ENCODE measurements around the gene MEIS3. TPM values are rescaled to one million over a fixed set of nuclear protein-coding genes. Genes with fewer than 3 reads are reported as not detected.
"Not testable (repeated sequence)": the region's sequence is repeated elsewhere in the genome, so short reads cannot be mapped to it uniquely, and the experiment has no call there.

The MEIS3 gene
- polyA plus RNA-seq, 1 of the 3 experiments (the other 2 are of a cell fraction) = 69.8 TPM

DNA sequence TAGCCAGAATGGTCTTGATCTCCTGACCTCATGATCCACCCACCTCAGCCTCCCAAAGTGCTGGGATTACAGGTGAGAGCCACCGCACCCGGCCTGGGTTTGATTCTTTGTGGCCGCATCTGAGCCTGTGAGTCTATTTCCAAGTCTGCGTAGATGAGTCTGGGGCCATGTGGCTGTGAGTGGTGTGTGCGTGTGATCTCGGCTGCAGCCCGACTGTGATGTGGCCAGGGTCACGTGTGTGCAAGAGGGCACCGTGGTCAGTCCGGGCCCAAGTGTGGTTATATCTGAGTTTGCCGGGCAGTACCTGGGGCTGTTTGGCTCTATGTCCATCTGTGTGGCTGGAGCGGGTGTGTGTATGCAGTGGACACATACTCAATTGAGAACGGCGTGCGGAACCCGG lies 5.4 kb downstream of the MEIS3 start:
- peaks cover 4 to 12% of the 10 kb centered on the region in 2 experiments; a peak in 1 of 4 replicates for H3K4me1 ChIP-seq (ENCODE audit: control insufficient read depth in 1 of 2, insufficient read depth in 2 of 2, low read depth in 1 of 2, low read length in 1 of 2)
- no peak overlapping the region for H3K4me2 ChIP-seq
- H3F3A ChIP-seq (replicated peaks; ENCODE audit: insufficient read depth) = peaks cover 9% of the 10 kb centered on the region
- no peaks in the 10 kb centered on the region for H3K9me3 ChIP-seq
- ChIA-PET POLR2A (no interaction called here), CTCF (interaction anchor here (0.6 to 2.9 kb wide), 4 partner anchors 22 to 130 kb away, joined by 3 to 12 read pairs (median 8); no protein-coding TSS in a partner anchor)
- TF ChIP-seq RFX5 (IDR thresholded peaks at IDR 0.05; ENCODE audit: low read length) = no peak
- TF ChIP-seq YY1 (IDR thresholded peaks at IDR 0.05; ENCODE audit: low read depth) = no peak
- TF ChIP-seq TAF1 (IDR thresholded peaks at IDR 0.05; ENCODE audit: borderline replicate concordance, low read depth, low read length) = no peak
- TF ChIP-seq, protein P1, sequence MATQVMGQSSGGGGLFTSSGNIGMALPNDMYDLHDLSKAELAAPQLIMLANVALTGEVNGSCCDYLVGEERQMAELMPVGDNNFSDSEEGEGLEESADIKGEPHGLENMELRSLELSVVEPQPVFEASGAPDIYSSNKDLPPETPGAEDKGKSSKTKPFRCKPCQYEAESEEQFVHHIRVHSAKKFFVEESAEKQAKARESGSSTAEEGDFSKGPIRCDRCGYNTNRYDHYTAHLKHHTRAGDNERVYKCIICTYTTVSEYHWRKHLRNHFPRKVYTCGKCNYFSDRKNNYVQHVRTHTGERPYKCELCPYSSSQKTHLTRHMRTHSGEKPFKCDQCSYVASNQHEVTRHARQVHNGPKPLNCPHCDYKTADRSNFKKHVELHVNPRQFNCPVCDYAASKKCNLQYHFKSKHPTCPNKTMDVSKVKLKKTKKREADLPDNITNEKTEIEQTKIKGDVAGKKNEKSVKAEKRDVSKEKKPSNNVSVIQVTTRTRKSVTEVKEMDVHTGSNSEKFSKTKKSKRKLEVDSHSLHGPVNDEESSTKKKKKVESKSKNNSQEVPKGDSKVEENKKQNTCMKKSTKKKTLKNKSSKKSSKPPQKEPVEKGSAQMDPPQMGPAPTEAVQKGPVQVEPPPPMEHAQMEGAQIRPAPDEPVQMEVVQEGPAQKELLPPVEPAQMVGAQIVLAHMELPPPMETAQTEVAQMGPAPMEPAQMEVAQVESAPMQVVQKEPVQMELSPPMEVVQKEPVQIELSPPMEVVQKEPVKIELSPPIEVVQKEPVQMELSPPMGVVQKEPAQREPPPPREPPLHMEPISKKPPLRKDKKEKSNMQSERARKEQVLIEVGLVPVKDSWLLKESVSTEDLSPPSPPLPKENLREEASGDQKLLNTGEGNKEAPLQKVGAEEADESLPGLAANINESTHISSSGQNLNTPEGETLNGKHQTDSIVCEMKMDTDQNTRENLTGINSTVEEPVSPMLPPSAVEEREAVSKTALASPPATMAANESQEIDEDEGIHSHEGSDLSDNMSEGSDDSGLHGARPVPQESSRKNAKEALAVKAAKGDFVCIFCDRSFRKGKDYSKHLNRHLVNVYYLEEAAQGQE (IDR thresholded peaks at IDR 0.05; ENCODE audit: low read depth, low read length) = no peak
- TF ChIP-seq, protein P2, sequence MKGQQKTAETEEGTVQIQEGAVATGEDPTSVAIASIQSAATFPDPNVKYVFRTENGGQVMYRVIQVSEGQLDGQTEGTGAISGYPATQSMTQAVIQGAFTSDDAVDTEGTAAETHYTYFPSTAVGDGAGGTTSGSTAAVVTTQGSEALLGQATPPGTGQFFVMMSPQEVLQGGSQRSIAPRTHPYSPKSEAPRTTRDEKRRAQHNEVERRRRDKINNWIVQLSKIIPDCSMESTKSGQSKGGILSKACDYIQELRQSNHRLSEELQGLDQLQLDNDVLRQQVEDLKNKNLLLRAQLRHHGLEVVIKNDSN (IDR thresholded peaks at IDR 0.05; ENCODE audit: borderline replicate concordance, low read depth) = no peak
- no peak for TF ChIP-seq FOXJ3 (CRISPR knock-in tag; IDR thresholded peaks at IDR 0.05)
- peaks cover 25% of the 10 kb centered on the region for H4K20me1 ChIP-seq (ENCODE audit: insufficient read depth)
- no peak overlapping the region for H3K27ac ChIP-seq (ENCODE audit: low read depth in 2 of 2, low read length in 1 of 2)
- H3K4me3 ChIP-seq (ENCODE audit: low read depth in 2 of 2, low read length in 1 of 2) = no peak overlapping the region
- H3K36me3 ChIP-seq (replicated peaks in 1 of 2; ENCODE audit: control insufficient read depth in 1 of 2, insufficient read depth in 2 of 2, low read length in 1 of 2) = peaks cover 5 to 7% of the 10 kb centered on the region in 2 experiments
- WGBS (ENCODE audit: low lambda C conversion rate) = 98% methylated on average over 16 of the region's 16 CpGs
- DNase-seq = no peak
- H3K27me3 ChIP-seq (ENCODE audit: insufficient read depth) = no peaks in the 10 kb centered on the region
- no peak overlapping the region for H2AFZ ChIP-seq (ENCODE audit: low read depth)
- no peak overlapping the region for H3K9ac ChIP-seq
- peaks cover 21% of the 10 kb centered on the region for H3K79me2 ChIP-seq (ENCODE audit: insufficient read depth)
- no peaks in the 10 kb centered on the region for H3K9me2 ChIP-seq

DNA sequence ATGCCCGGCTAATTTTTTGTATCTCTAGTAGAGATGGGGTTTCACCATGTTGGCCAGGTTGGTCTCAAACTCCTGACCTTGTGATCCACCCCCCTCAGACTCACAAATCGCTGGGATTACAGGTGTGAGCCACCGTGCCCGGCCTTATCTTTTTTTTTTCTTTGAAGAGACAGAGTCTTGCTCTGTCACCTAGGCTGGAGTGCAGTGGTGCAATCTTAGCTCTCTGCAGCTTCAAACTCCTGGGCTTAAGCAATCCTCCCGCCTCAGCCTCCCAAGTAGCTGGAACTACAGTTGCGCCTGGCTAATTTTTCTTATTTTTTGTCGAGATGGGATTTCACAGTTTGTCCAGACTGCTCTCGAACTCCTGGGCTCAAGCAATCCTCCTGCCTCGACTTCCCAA lies 7.6 kb downstream of the MEIS3 start:
- H3K4me2 ChIP-seq; H3K79me2 ChIP-seq (ENCODE audit: insufficient read depth); H3K9me3 ChIP-seq; H3K9me2 ChIP-seq; H2AFZ ChIP-seq (ENCODE audit: low read depth); H3F3A ChIP-seq (replicated peaks; ENCODE audit: insufficient read depth); H3K4me3 ChIP-seq (ENCODE audit: low read depth in 2 of 2, low read length in 1 of 2); H4K20me1 ChIP-seq (ENCODE audit: insufficient read depth); H3K27me3 ChIP-seq (ENCODE audit: insufficient read depth); H3K4me1 ChIP-seq (ENCODE audit: control insufficient read depth in 1 of 2, insufficient read depth in 2 of 2, low read depth in 1 of 2, low read length in 1 of 2); DNase-seq; POLR2A ChIA-PET; H3K27ac ChIP-seq (ENCODE audit: low read depth in 2 of 2, low read length in 1 of 2); H3K9ac ChIP-seq: not testable (repeated sequence)
- peaks cover 11 to 15% of the 10 kb centered on the region in 2 experiments for H3K36me3 ChIP-seq (replicated peaks in 1 of 2; ENCODE audit: control insufficient read depth in 1 of 2, insufficient read depth in 2 of 2, low read length in 1 of 2)
- CTCF ChIA-PET = interaction anchor here (1.4 to 1.9 kb wide), 2 partner anchors 20 to 106 kb away, joined by 4 to 8 read pairs; no protein-coding TSS in a partner anchor
- 81% methylated on average over 9 of the region's 9 CpGs for WGBS (ENCODE audit: low lambda C conversion rate)

All from SK-N-SH (cell line).